Measurements from ENCODE around the gene NFATC2.

DNA sequence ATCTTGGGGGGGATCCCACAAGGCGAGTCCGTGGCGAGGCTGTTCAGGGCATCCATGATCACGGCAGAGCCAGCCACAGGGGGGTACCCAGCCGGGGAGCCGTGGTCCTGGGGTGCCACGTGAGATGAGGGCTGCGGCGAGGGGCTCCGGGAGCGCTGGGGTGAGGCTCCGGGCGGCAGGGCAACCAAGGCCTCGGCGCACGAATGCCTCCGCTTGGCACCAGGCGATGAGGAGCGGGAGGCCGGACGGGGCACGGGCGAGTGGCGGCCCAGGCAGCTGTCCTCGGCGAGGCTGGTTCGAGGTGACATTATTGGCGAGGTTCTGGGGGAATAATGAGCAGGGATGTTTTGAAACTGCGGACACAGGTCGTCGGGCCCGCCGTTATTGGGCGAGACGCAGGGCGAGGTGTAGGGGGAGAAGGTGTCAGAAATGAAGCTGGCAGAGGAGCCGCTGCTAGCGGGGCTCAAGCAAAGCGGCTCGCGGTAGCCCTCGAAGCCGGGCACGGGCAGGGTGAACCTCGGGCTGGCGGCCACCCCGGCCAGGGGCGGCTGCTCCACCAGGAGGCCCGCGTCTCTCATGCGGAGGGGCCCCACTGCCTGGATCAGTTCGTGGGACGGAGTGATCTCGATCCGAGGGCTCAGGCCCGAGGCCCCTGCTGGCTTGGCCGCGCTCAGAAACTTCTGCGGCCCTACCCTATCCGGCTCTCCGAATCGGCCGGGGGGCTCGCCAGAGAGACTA lies 19.1 kb downstream of the NFATC2 start:
- TF ChIP-seq, protein P1, sequence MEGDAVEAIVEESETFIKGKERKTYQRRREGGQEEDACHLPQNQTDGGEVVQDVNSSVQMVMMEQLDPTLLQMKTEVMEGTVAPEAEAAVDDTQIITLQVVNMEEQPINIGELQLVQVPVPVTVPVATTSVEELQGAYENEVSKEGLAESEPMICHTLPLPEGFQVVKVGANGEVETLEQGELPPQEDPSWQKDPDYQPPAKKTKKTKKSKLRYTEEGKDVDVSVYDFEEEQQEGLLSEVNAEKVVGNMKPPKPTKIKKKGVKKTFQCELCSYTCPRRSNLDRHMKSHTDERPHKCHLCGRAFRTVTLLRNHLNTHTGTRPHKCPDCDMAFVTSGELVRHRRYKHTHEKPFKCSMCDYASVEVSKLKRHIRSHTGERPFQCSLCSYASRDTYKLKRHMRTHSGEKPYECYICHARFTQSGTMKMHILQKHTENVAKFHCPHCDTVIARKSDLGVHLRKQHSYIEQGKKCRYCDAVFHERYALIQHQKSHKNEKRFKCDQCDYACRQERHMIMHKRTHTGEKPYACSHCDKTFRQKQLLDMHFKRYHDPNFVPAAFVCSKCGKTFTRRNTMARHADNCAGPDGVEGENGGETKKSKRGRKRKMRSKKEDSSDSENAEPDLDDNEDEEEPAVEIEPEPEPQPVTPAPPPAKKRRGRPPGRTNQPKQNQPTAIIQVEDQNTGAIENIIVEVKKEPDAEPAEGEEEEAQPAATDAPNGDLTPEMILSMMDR (IDR thresholded peaks at IDR 0.05) = no peak
- TF ChIP-seq POLR2A (IDR thresholded peaks at IDR 0.05) (no peak), POLR2AphosphoS5 (IDR thresholded peaks at IDR 0.05) (no peak)
